Neuronal stem cell (in vitro differentiated cells): ENCODE results near the gene TBC1D20.

ENCODE experiments used
- DNase-seq: peaks from one replicate; pipeline ENCODE4 v3.0.0-alpha.2; 2013; ENCODE audit warnings: low spot score
- H2AFZ ChIP-seq: one replicate; pipeline ENCODE4 v1.6.1; 2013; ENCODE audit warnings: mild to moderate bottlenecking, low read length, inconsistent platforms
- H2AK5ac ChIP-seq: 2 replicates; pipeline ENCODE4 v1.6.1; 2013; ENCODE audit warnings: low read depth, mild to moderate bottlenecking, inconsistent platforms, low read length, moderate library complexity, mixed read lengths
- H2BK120ac ChIP-seq: 2 replicates; pipeline ENCODE4 v1.6.1; 2013; ENCODE audit warnings: low read depth, mild to moderate bottlenecking, inconsistent platforms, low read length, moderate library complexity, mixed read lengths
- H2BK12ac ChIP-seq: one replicate; pipeline ENCODE4 v1.6.1; 2013; ENCODE audit warnings: low read length, inconsistent platforms
- H2BK15ac ChIP-seq: 2 replicates; pipeline ENCODE4 v1.6.1; 2013; ENCODE audit warnings: mild to moderate bottlenecking, low read length, inconsistent platforms, mixed read lengths
- H2BK5ac ChIP-seq: one replicate; pipeline ENCODE4 v1.6.1; 2013; ENCODE audit warnings: inconsistent platforms, mild to moderate bottlenecking, low read length, moderate library complexity
- H3K14ac ChIP-seq: one replicate; pipeline ENCODE4 v1.6.1; 2013; ENCODE audit warnings: low read length, inconsistent platforms
- H3K18ac ChIP-seq: 2 replicates; pipeline ENCODE4 v1.6.1; 2013; ENCODE audit warnings: low read length, inconsistent platforms
- H3K23ac ChIP-seq: 2 replicates; pipeline ENCODE4 v1.6.1; 2013; ENCODE audit warnings: low read depth, mild to moderate bottlenecking, mixed read lengths, low read length, inconsistent platforms; ENCODE audit not compliant: poor library complexity
- H3K27ac ChIP-seq: replicated peaks from 3 replicates; pipeline ENCODE4 v1.5.1; 2013; ENCODE audit warnings: low read length, inconsistent platforms
- H3K27me3 ChIP-seq, 3 experiments: 2 replicates each; pipeline ENCODE4 v1.6.1; 2013; ENCODE audit warnings: low read length in 3 of 3, mild to moderate bottlenecking in 2 of 3, inconsistent platforms in 1 of 3, low read depth in 1 of 3, mixed read lengths in 1 of 3, moderate library complexity in 1 of 3; ENCODE audit not compliant: control insufficient read depth in 3 of 3, insufficient read depth in 3 of 3
- H3K36me3 ChIP-seq, 2 donors: replicated peaks in 1 of 2; 2 replicates each; pipeline ENCODE4 v1.6.1; 2013; ENCODE audit warnings: low read length in 2 of 2; ENCODE audit not compliant: control insufficient read depth in 2 of 2, insufficient read depth in 2 of 2
- H3K4ac ChIP-seq: 2 replicates; pipeline ENCODE4 v1.6.1; 2013; ENCODE audit warnings: inconsistent platforms, mild to moderate bottlenecking, low read length, moderate library complexity
- H3K4me1 ChIP-seq, 2 donors: 1 replicate in 1 of 2; 2 replicates in 1 of 2; pipeline ENCODE4 v1.6.1; 2013; ENCODE audit warnings: low read length in 2 of 2, low read depth in 1 of 2; ENCODE audit not compliant: control insufficient read depth in 2 of 2, insufficient read depth in 1 of 2
- H3K4me2 ChIP-seq: one replicate; pipeline ENCODE4 v1.6.1; 2013; ENCODE audit warnings: mild to moderate bottlenecking, low read length, inconsistent platforms; ENCODE audit not compliant: insufficient read depth, poor library complexity, severe bottlenecking
- H3K4me3 ChIP-seq, 2 donors: 2 replicates each; pipeline ENCODE4 v1.5.1; 2013; ENCODE audit warnings: low read length in 2 of 2, mild to moderate bottlenecking in 2 of 2, inconsistent platforms in 1 of 2, moderate library complexity in 1 of 2
- H3K79me1 ChIP-seq: one replicate; pipeline ENCODE4 v1.6.1; 2013; ENCODE audit warnings: low read depth, mild to moderate bottlenecking, inconsistent platforms, low read length, moderate library complexity
- H3K9ac ChIP-seq: one replicate; pipeline ENCODE4 v1.6.1; 2013; ENCODE audit warnings: mild to moderate bottlenecking, low read depth, low read length, inconsistent platforms; ENCODE audit not compliant: poor library complexity
- H3K9me3 ChIP-seq, 2 donors: replicated peaks in 1 of 2; 2 replicates each; pipeline versions ENCODE3 to v1.6.1; 2013; ENCODE audit warnings: low read length in 2 of 2, mild to moderate bottlenecking in 2 of 2, inconsistent platforms in 1 of 2, low read depth in 1 of 2, mixed read lengths in 1 of 2, moderate library complexity in 1 of 2; ENCODE audit not compliant: control insufficient read depth in 2 of 2, insufficient read depth in 1 of 2
- H4K8ac ChIP-seq: one replicate; pipeline ENCODE4 v1.6.1; 2013; ENCODE audit warnings: low read depth, mild to moderate bottlenecking, inconsistent platforms, low read length, moderate library complexity
- H4K91ac ChIP-seq: one replicate; pipeline ENCODE4 v1.6.1; 2013; ENCODE audit warnings: low read length, low read depth, mild to moderate bottlenecking, inconsistent platforms; ENCODE audit not compliant: poor library complexity
- WGBS, 2 donors: extraction: QIAGEN DNeasy Blood & Tissue Kit; methylation state at CpG; one replicate each; pipeline ENCODE4 v1.1.7; 2013; ENCODE audit warnings: missing lambda C conversion rate in 2 of 2, mixed read lengths in 1 of 2; ENCODE audit not compliant: insufficient read length in 2 of 2, insufficient replicate concordance in 1 of 2; ENCODE audit errors: extremely low coverage in 2 of 2; 5-methylcytosine and 5-hydroxymethylcytosine counted together

TBC1D20 gene

GRCh38 chr20:440636-441035 lies 21.7 kb downstream of the TBC1D20 start:
- H3K4me2 ChIP-seq: no peak overlapping the region
- H3K9me3 ChIP-seq: peaks cover 0 to 1% of the 10 kb centered on the region in 2 donors
- H3K27ac ChIP-seq: no peak overlapping the region
- H4K8ac ChIP-seq: no peak overlapping the region
- no peak overlapping the region for H3K4ac ChIP-seq
- peaks cover 0 to 4% of the 10 kb centered on the region in 2 donors for H3K4me1 ChIP-seq
- H3K23ac ChIP-seq: no peak overlapping the region
- H3K79me1 ChIP-seq: no peaks in the 10 kb centered on the region
- H4K91ac ChIP-seq: no peak overlapping the region
- no peak for DNase-seq
- H2BK120ac ChIP-seq: no peak overlapping the region
- no peak overlapping the region for H2BK15ac ChIP-seq
- no CpG with 5 or more reads among the region's 13 CpGs for WGBS, 2 donors
- H2BK5ac ChIP-seq: no peak overlapping the region
- no peak overlapping the region for H2AK5ac ChIP-seq
- H3K14ac ChIP-seq: no peak overlapping the region
- H2AFZ ChIP-seq: no peak overlapping the region
- H3K4me3 ChIP-seq: no peak overlapping the region
- H3K18ac ChIP-seq: no peak overlapping the region
- H3K36me3 ChIP-seq: peaks cover 52 to 97% of the 10 kb centered on the region in 2 donors
- no peak overlapping the region for H2BK12ac ChIP-seq
- no peak overlapping the region for H3K9ac ChIP-seq
- no peaks in the 10 kb centered on the region for H3K27me3 ChIP-seq

GRCh38 chr20:440148-440547 lies 22.2 kb downstream of the TBC1D20 start:
- no peak overlapping the region for H3K18ac ChIP-seq
- no CpG with 5 or more reads among the region's 7 CpGs for WGBS, 2 donors
- no peak overlapping the region for H3K4me3 ChIP-seq

DNA sequence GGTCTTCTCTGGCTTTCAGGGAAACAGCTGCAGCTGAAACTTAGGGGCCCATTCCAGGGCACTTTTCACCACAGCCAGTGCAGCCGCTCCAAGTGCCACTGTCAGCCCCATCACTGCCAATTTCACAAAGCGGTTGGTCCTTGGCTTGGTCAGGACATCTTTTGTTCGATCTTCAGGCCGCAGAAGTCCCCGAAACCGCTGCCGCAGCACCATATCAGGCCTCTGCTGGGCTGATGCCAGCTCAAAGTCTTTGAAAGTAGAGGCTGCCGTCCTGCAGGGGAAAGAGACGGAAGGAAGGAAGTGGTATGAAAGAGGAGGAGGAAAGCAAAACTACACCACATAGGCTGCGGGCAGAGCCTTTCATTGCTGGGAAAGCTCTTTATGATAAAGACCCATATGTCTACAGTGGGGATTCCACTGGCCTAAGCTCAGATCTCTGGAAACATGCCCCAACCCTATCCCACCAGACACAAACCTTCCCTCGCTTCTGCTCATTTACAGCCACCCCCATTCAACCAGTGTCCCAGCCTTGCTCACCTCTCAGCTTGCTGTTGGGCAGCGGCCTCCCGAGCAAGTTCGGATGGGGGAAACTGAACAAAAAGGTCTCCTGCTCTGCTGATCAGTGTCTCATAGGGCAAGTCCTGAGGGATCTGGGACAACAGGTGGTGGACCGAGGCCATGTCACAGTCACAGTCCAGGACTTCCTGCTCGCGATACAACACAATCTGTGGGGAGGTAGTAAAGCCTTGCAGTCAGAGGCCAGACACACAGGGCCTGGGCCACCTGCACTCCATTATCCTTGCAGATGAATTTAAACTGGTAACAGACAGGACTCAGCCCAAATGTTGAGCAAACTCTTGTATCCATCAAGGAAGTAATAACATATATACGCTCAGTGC lies 23.5 kb downstream of the TBC1D20 start:
- H3K27ac ChIP-seq: no peak overlapping the region
- no CpG with 5 or more reads among the region's 18 CpGs for WGBS, 2 donors
- no peak overlapping the region for H3K4me3 ChIP-seq
- H2BK5ac ChIP-seq: no peak overlapping the region
- no peak overlapping the region for H2AK5ac ChIP-seq
- H3K9ac ChIP-seq: no peak overlapping the region
- no peak overlapping the region for H4K8ac ChIP-seq
- no peak overlapping the region for H2BK120ac ChIP-seq
- peaks cover 0 to 3% of the 10 kb centered on the region in 2 donors for H3K4me1 ChIP-seq
- no peak overlapping the region for H4K91ac ChIP-seq
- no peak for DNase-seq
- H3K18ac ChIP-seq: no peak overlapping the region
- H3K14ac ChIP-seq: no peak overlapping the region
- H3K4me2 ChIP-seq: no peak overlapping the region
- H3K9me3 ChIP-seq: no peaks in the 10 kb centered on the region
- peaks cover 46 to 92% of the 10 kb centered on the region in 2 donors for H3K36me3 ChIP-seq
- H3K23ac ChIP-seq: no peak overlapping the region
- no peak overlapping the region for H3K4ac ChIP-seq
- H3K79me1 ChIP-seq: no peaks in the 10 kb centered on the region
- no peak overlapping the region for H2BK15ac ChIP-seq
- H2AFZ ChIP-seq: no peak overlapping the region
- H3K27me3 ChIP-seq: no peaks in the 10 kb centered on the region
- no peak overlapping the region for H2BK12ac ChIP-seq

More at GRCh38 chr20:440148-440547, 22.2 kb downstream of the TBC1D20 start:
- Histone ChIP-seq H3K79me1 (no peaks in the 10 kb centered on the region), H2BK120ac (no peak overlapping the region), H3K36me3 (peaks cover 52 to 97% of the 10 kb centered on the region in 2 donors), H3K14ac (no peak overlapping the region), H3K27me3 (no peaks in the 10 kb centered on the region), H2BK5ac (no peak overlapping the region), H2AK5ac (no peak overlapping the region), H2BK12ac (no peak overlapping the region), H2BK15ac (no peak overlapping the region), H3K4ac (no peak overlapping the region), H3K9ac (no peak overlapping the region), H3K27ac (no peak overlapping the region), H2AFZ (no peak overlapping the region), H3K4me1 (peaks cover 0 to 3% of the 10 kb centered on the region in 2 donors), H3K9me3 (peaks cover 0 to 1% of the 10 kb centered on the region in 2 donors), H4K8ac (no peak overlapping the region), H4K91ac (no peak overlapping the region), H3K4me2 (no peak overlapping the region), H3K23ac (peak overlapping the region; percentile 6)
- no peak for DNase-seq

- no peaks in the 10 kb centered on the region for H3K9me3 ChIP-seq
- no peak overlapping the region for H2BK120ac ChIP-seq
- H3K18ac ChIP-seq: no peak overlapping the region
- no peak overlapping the region for H4K8ac ChIP-seq
- no peak overlapping the region for H4K91ac ChIP-seq
- no peak overlapping the region for H3K4me2 ChIP-seq
- H2BK15ac ChIP-seq: no peak overlapping the region
- no peak overlapping the region for H3K27ac ChIP-seq
- no peak overlapping the region for H3K4me3 ChIP-seq
- no peak overlapping the region for H2AK5ac ChIP-seq
- no peaks in the 10 kb centered on the region for H3K79me1 ChIP-seq
- no peak overlapping the region for H2BK12ac ChIP-seq
- no peak for DNase-seq
- no peak overlapping the region for H3K4ac ChIP-seq
- H3K36me3 ChIP-seq: peaks cover 46 to 84% of the 10 kb centered on the region in 2 donors
- H2AFZ ChIP-seq: no peak overlapping the region
- no peaks in the 10 kb centered on the region for H3K27me3 ChIP-seq
- no peak overlapping the region for H3K14ac ChIP-seq
- no peak overlapping the region for H3K23ac ChIP-seq
- no peak overlapping the region for H2BK5ac ChIP-seq
- no peak overlapping the region for H3K9ac ChIP-seq
- no CpG with 5 or more reads among the region's 6 CpGs for WGBS, 2 donors
- H3K4me1 ChIP-seq: peaks cover 0 to 3% of the 10 kb centered on the region in 2 donors
These were observed 24.4 kb downstream of the TBC1D20 start for GRCh38 chr20:437787-438486.
